Calu3 (cell line): ENCODE data around the gene ATP9A. TPM values are rescaled to one million over a fixed set of nuclear protein-coding genes. Genes with fewer than 3 reads are reported as not detected.

Experiments used
- BruUV-seq: library from RNA; stranded (reverse); fragments of 400-500 nt; replicated peaks from 2 replicates; lab custom pipeline; 2021; lab: Mats Ljungman, UMichigan
- CTCF ChIA-PET: fragments of 300-600 bp; sonication (Branson Sonifier 250); formaldehyde crosslinking; loops from one replicate; lab custom pipeline; 2022; ENCODE audit warnings: antibody characterized with exemption; lab: Charles Lee
- DNase-seq: peaks from one replicate; pipeline ENCODE4 v3.0.0; 2022
- H3K27ac Mint-ChIP-seq: one replicate; pipeline ENCODE4 v1.8.0; 2022; ENCODE audit warnings: mixed read lengths; ENCODE audit not compliant: unreplicated experiment
- H3K27me3 Mint-ChIP-seq: one replicate; pipeline ENCODE4 v1.8.0; 2022; ENCODE audit warnings: mixed read lengths; ENCODE audit not compliant: unreplicated experiment
- H3K36me3 Mint-ChIP-seq: one replicate; pipeline ENCODE4 v1.8.0; 2022; ENCODE audit warnings: mild to moderate bottlenecking, moderate library complexity, mixed read lengths; ENCODE audit not compliant: insufficient read depth, unreplicated experiment
- H3K4me1 Mint-ChIP-seq: one replicate; pipeline ENCODE4 v1.8.0; 2022; ENCODE audit warnings: mild to moderate bottlenecking, low read depth, mixed read lengths; ENCODE audit not compliant: unreplicated experiment
- H3K4me3 Mint-ChIP-seq: one replicate; pipeline ENCODE4 v1.8.0; 2022; ENCODE audit warnings: mild to moderate bottlenecking, low read depth, moderate library complexity, mixed read lengths; ENCODE audit not compliant: unreplicated experiment
- H3K9me3 Mint-ChIP-seq: one replicate; pipeline ENCODE4 v1.8.0; 2022; ENCODE audit warnings: low read depth, mixed read lengths; ENCODE audit not compliant: unreplicated experiment
- CTCF ChIP-seq: fragments of 200-600 bp; IDR thresholded peaks from one replicate; pipeline ENCODE4 v1.8.0; 2022; ENCODE audit warnings: antibody characterized with exemption; ENCODE audit not compliant: unreplicated experiment
- intact Hi-C: fragments of 100-400 bp; cut with micrococcal nuclease; formaldehyde crosslinking; loops from one replicate; pipeline ENCODE4 v1.10.0; 2022; ENCODE audit not compliant: unreplicated experiment
- total RNA-seq: library from RNA; stranded (reverse); gene quantifications from 2 replicates; pipeline ENCODE4 v1.2.3, GENCODE V29; 2022

The ATP9A gene
- total RNA-seq, 1 experiment from 2014 or later: 98.5 TPM

GRCh38 chr20:51698252-51698651 lies 69.9 kb downstream of the ATP9A start:
- Mint-ChIP-seq H3K9me3 (no peaks in the 10 kb centered on the region), H3K27ac (peak overlapping the region; percentile 1), H3K36me3 (peaks cover 30% of the 10 kb centered on the region), H3K27me3 (no peaks in the 10 kb centered on the region), H3K4me3 (no peak overlapping the region), H3K4me1 (peaks cover 71% of the 10 kb centered on the region)
- CTCF ChIA-PET: interaction anchor here (0.6 kb wide), 2 partner anchors 56 to 123 kb away, joined by 3 to 6 read pairs; no protein-coding TSS in a partner anchor
- no peak for TF ChIP-seq CTCF
- no peak for DNase-seq
- no TSS peak for BruUV-seq
- intact Hi-C loops: no loop called here

GRCh38 chr20:51697096-51697826 lies 70.9 kb downstream of the ATP9A start:
- DNase-seq: no peak
- intact Hi-C loops: no loop called here
- Mint-ChIP-seq H3K27ac (peak overlapping the region; percentile 81), H3K9me3 (no peaks in the 10 kb centered on the region), H3K4me3 (no peak overlapping the region), H3K4me1 (peaks cover 61% of the 10 kb centered on the region), H3K36me3 (peaks cover 39% of the 10 kb centered on the region), H3K27me3 (no peaks in the 10 kb centered on the region)
- BruUV-seq: no TSS peak
- no peak for TF ChIP-seq CTCF
- CTCF ChIA-PET: interaction anchor here (0.5 to 1.0 kb wide), 3 partner anchors 56 to 259 kb away, joined by 3 to 4 read pairs (median 3); no protein-coding TSS in a partner anchor

- CTCF ChIA-PET: interaction anchor here (0.5 to 1.6 kb wide), 7 partner anchors 10 to 260 kb away, joined by 3 to 8 read pairs (median 4); partner anchors contain the start of gene ATP9A
- Mint-ChIP-seq H3K4me1 (peaks cover 54% of the 10 kb centered on the region), H3K27me3 (no peaks in the 10 kb centered on the region), H3K27ac (peak overlapping the region; percentile 81), H3K9me3 (no peaks in the 10 kb centered on the region), H3K36me3 (peaks cover 43% of the 10 kb centered on the region), H3K4me3 (peak overlapping the region; percentile 5)
- intact Hi-C loops: no loop called here
- no peak for TF ChIP-seq CTCF
- BruUV-seq: no TSS peak
- no peak for DNase-seq
Measured at GRCh38 chr20:51696304-51697071, 71.7 kb downstream of the ATP9A start.

DNA sequence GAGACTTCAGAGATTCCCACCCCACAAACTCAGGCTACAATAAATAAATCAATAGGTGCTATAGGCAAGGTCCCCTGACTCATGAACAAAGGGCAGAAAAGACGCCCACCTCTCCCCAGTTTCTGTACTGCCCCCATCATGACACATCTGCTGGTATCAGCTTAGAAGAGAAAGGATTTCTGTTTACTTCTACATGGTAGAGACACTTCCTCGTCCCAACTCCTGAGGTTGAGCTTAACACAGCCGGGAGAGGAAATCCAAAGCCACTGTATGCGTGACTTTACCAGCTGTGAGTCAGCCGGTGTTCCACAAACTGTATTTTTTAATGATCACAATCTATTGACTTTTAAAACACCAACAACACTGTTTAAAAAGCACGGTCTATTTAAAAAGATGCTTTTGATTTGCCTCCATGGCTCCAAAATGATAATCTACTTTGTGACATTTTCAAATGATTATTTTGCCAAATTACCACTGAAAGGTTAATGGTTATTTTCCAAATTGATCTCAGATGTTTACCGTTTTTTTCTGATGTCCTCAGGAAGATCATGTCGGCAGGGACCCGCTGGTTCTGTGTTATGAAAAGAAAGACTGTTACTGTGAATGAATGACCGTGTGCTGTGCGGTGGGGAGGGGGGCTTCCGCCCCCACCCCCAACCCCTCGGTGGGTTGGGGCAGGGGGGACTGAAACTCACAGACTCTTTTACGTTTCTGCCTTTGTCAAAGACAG lies 72.5 kb downstream of the ATP9A start:
- Mint-ChIP-seq H3K9me3 (no peaks in the 10 kb centered on the region), H3K4me1 (peaks cover 47% of the 10 kb centered on the region), H3K27ac (peak overlapping the region; percentile 81), H3K27me3 (no peaks in the 10 kb centered on the region), H3K36me3 (peaks cover 43% of the 10 kb centered on the region), H3K4me3 (peak overlapping the region; percentile 5)
- DNase-seq: peak; percentile 69
- no peak for TF ChIP-seq CTCF
- intact Hi-C loops: no loop called here
- CTCF ChIA-PET: interaction anchor here (0.5 to 1.6 kb wide), 14 partner anchors 11 to 365 kb away, joined by 3 to 8 read pairs (median 4); partner anchors contain the start of gene ATP9A
- BruUV-seq: TSS peak; percentile 86
